DND-41 (cell line): Measurements from ENCODE around the gene TMEFF1.

ENCODE experiments used
- ATAC-seq: fragments of 200-7000 bp; cut with Tn5 transposase; 3 replicates; pipeline ENCODE4 v1.9.1; 2021; ENCODE audit warnings: low read depth; ENCODE audit not compliant: insufficient read depth
- DNase-seq: peaks from one replicate; pipeline ENCODE4 v3.0.0-alpha.2; 2020
- H2AFZ ChIP-seq: 2 replicates; pipeline ENCODE4 v1.6.0; 2012; ENCODE audit warnings: low read depth, low read length
- H3K27ac ChIP-seq: 2 replicates; pipeline ENCODE4 v1.5.1; 2012; ENCODE audit warnings: low read length, inconsistent platforms
- H3K27me3 ChIP-seq: fragments of 200-600 bp; sonication (generic); 2 replicates; pipeline ENCODE4 v1.6.0; 2012; ENCODE audit warnings: low read length, mild to moderate bottlenecking, inconsistent platforms; ENCODE audit not compliant: insufficient read depth, poor library complexity
- H3K36me3 ChIP-seq: 2 replicates; pipeline ENCODE4 v1.5.1; 2012; ENCODE audit warnings: low read length, inconsistent platforms; ENCODE audit not compliant: insufficient read depth
- H3K4me1 ChIP-seq: 2 replicates; pipeline ENCODE4 v1.5.1; 2012; ENCODE audit warnings: mild to moderate bottlenecking, low read length; ENCODE audit not compliant: insufficient read depth
- H3K4me2 ChIP-seq: 2 replicates; pipeline ENCODE4 v1.6.0; 2012; ENCODE audit warnings: mild to moderate bottlenecking, moderate library complexity, low read length, inconsistent platforms; ENCODE audit not compliant: insufficient read depth
- H3K4me3 ChIP-seq, 2 experiments: fragments of 200-600 bp in 1 of 2; shearing (Covaris generic) in 1 of 2; 2 replicates each; pipeline ENCODE4 v1.5.1; 2012 to 2016; ENCODE audit warnings: inconsistent platforms in 2 of 2, low read length in 2 of 2, mild to moderate bottlenecking in 2 of 2, low read depth in 1 of 2, moderate library complexity in 1 of 2
- H3K79me2 ChIP-seq: 2 replicates; pipeline ENCODE4 v1.6.0; 2012; ENCODE audit warnings: low read length, inconsistent platforms; ENCODE audit not compliant: insufficient read depth
- H3K9ac ChIP-seq: 2 replicates; pipeline ENCODE4 v1.6.0; 2012; ENCODE audit warnings: low read depth, mild to moderate bottlenecking, inconsistent platforms, low read length, moderate library complexity
- H3K9me3 ChIP-seq: 2 replicates; pipeline ENCODE4 v1.5.1; 2012; ENCODE audit warnings: low read length, moderate library complexity, mild to moderate bottlenecking, inconsistent platforms; ENCODE audit not compliant: insufficient read depth, severe bottlenecking
- H4K20me1 ChIP-seq: 2 replicates; pipeline ENCODE4 v1.6.0; 2012; ENCODE audit warnings: low read length; ENCODE audit not compliant: insufficient read depth
- CTCF ChIP-seq: IDR thresholded peaks from 2 replicates; pipeline ENCODE4 v1.5.1; 2012; ENCODE audit warnings: borderline replicate concordance, low read length, moderate library complexity, mild to moderate bottlenecking; ENCODE audit not compliant: poor library complexity, severe bottlenecking; ENCODE audit errors: extremely low read depth
- EZH2 ChIP-seq: IDR thresholded peaks from 3 replicates; pipeline ENCODE4 v1.6.1; 2012; ENCODE audit warnings: borderline replicate concordance, low read depth, mild to moderate bottlenecking, moderate library complexity, low read length, inconsistent platforms; ENCODE audit not compliant: severe bottlenecking

The TMEFF1 gene

DNA sequence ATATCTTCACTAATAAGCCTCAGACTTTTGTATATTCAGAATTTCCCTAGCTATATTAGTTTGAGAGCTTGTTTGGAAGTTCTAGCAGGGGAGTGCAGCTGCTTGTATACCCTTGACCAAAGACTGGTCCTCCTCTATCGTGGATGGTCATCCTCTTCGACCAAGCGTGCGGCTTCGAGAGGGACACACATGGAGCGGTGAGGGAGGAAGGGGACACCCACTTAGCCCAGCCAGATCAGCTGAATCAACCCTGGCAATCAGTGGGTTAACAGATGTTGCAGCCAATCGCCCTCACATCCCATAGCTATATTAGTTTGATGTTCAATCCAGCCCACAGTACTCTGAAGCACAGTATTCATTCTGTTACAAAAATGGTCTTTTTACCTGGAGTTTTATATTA, 108.1 kb downstream of the TMEFF1 start:
- TF ChIP-seq EZH2 = no peak
- TF ChIP-seq CTCF = no peak
- H3K36me3 ChIP-seq = no peaks in the 10 kb centered on the region
- H3K4me2 ChIP-seq = no peak overlapping the region
- no peaks in the 10 kb centered on the region for H3K79me2 ChIP-seq
- no peak for ATAC-seq
- H3K27me3 ChIP-seq = no peaks in the 10 kb centered on the region
- H3K9me3 ChIP-seq = no peaks in the 10 kb centered on the region
- H3K9ac ChIP-seq = no peak overlapping the region
- no peaks in the 10 kb centered on the region for H3K4me1 ChIP-seq
- no peaks in the 10 kb centered on the region for H4K20me1 ChIP-seq
- no peak for DNase-seq
- H3K27ac ChIP-seq = no peak overlapping the region
- H2AFZ ChIP-seq = no peak overlapping the region
- H3K4me3 ChIP-seq = no peak overlapping the region

- Histone ChIP-seq H3K9me3 (no peaks in the 10 kb centered on the region), H3K27ac (no peak overlapping the region), H2AFZ (no peak overlapping the region)
These were observed 108.7 kb downstream of the TMEFF1 start for GRCh38 chr9:100581661-100582060.

DNA sequence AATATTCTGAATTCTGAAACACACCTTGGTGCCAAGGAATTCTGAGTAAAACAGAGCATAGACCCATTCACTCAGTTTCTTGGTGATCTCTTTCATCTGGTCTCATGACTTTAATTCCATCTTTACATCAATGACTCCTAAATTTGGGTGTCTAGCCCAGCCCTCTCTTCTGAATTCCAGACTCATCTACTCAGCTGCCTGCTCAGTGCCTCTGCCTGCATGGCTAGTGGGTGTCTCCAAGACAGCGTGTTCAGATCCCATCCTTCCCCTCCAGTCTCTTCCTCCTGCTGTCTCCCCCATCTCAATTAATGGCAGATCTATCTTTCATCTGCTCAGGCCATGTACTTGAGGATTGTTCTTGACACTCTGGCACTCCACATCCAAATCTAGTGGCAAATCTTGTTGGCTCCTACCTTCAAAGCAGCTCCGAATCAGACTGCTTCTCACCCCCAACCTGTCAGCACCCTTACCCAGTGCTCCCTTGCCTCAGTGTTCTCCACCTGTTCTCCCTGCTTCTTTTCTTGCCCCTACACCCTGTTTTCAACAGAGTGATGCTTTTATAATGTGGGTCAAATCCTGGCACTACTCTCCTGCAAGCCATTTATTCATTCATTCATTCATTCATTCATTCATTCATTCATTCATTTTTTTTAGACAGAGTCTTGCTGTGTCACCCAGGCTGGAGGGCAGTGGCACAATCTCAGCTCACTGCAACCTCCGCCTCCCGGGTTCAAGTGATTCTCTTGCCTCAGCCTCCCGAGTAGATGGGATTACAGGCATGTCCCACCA, 110.3 kb downstream of the TMEFF1 start:
- Histone ChIP-seq H3K4me1 (no peaks in the 10 kb centered on the region), H3K36me3 (no peaks in the 10 kb centered on the region), H3K9ac (no peak overlapping the region), H3K4me2 (no peak overlapping the region), H3K4me3 (no peak overlapping the region), H2AFZ (no peak overlapping the region), H4K20me1 (no peaks in the 10 kb centered on the region), H3K27ac (no peak overlapping the region), H3K27me3 (no peaks in the 10 kb centered on the region), H3K79me2 (no peaks in the 10 kb centered on the region), H3K9me3 (no peaks in the 10 kb centered on the region)
- DNase-seq = no peak
- ATAC-seq = no peak
- no peak for TF ChIP-seq EZH2
- no peak for TF ChIP-seq CTCF

More at GRCh38 chr9:100581661-100582060, 108.7 kb downstream of the TMEFF1 start:
- no peaks in the 10 kb centered on the region for H3K36me3 ChIP-seq
- TF ChIP-seq EZH2 (no peak), CTCF (no peak)
- ATAC-seq = no peak
- no peaks in the 10 kb centered on the region for H3K4me1 ChIP-seq
- H3K4me2 ChIP-seq = no peak overlapping the region
- H3K79me2 ChIP-seq = no peaks in the 10 kb centered on the region
- no peak overlapping the region for H3K9ac ChIP-seq
- no peak for DNase-seq
- no peaks in the 10 kb centered on the region for H4K20me1 ChIP-seq
- no peaks in the 10 kb centered on the region for H3K27me3 ChIP-seq
- no peak overlapping the region for H3K4me3 ChIP-seq
